GM13977 (cell line): ENCODE data around the gene KRT4.

Experiments used
- DNase-seq: peaks from one replicate; pipeline ENCODE4 v3.0.0; 2012; ENCODE audit warnings: low spot score
- CTCF ChIP-seq: IDR thresholded peaks from 2 replicates; pipeline ENCODE4 v1.5.1; 2012; ENCODE audit warnings: mild to moderate bottlenecking, control low read depth; ENCODE audit not compliant: insufficient read depth; ENCODE audit errors: extremely low read depth, missing control alignments
- in situ Hi-C: fragments of 300-500 bp; cut with MboI; formaldehyde crosslinking; loops from one replicate; pipeline ENCODE4 v1.12.0; 2022; ENCODE audit warnings: low sequenced_read_pairs, low pct_unique_long_range_greater_than_20kb, mixed read lengths, inconsistent platforms; ENCODE audit not compliant: unreplicated experiment

The KRT4 gene

DNA sequence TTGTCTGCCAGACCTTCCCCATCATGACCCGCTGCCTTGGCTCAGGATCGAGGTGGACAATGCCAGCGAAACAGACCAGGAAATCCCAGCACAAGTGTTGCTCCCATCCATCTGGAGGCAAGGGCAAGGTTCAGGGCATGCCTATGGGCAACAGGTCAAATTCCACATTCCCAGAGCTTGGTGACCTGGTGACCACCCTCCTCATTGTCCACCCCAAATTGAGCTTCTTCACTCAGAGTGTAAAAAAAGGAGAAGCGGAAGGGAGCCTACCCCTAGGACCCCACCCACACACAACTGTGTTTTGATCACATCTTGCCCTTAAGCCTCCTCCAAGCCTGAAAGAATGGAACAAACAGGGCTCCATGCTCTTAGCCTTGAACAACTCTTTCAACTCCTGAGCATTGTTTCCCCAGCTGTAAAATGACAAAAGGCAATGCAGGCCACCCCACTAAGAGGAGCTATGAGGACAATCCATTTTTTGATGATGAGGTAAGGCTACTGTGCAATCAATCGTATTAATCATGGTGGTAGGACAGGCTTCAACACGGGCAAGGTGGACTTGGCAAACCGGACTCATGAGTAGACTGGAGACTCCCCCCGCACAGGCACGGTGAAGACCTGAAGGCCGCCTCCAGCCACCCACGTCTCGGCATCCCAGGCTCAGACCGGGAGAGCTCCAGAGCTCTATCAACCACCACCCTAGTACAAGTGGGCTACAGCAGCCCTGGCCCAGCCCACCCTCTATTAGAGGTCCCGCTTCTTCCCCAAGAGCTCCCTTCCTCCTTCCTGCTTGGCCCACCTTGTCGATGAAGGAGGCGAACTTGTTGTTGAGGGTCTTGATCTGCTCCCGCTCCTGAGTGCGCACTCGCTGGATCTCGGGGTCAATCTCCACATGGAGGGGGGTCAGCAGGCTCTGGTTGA lies 19.3 kb upstream of the KRT4 start:
- TF ChIP-seq CTCF = no peak
- DNase-seq = no peak
- in situ Hi-C loops = no loop called here

- TF ChIP-seq CTCF = no peak
These were observed 18.5 kb upstream of the KRT4 start for GRCh38 chr12:52832451-52832850.

DNA sequence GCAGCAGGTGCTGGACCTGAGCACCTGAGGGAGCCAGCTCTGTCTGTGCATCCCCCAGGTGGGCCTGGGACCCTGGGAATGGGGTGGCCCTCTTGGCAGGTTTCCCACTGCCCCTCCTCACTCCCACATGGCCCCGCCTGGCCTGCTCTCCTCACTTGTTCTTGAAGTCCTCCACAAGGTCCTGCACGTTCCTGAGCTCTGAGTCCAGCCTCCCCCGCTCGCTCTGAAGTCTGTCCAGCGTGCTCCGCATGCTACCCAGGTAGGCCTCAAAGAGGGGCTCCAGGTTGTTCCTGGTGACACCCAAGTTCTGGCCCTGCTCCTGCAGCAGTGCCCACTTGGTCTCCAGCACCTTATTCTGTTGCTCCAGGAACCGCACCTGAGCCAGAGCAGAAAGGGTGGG lies 17.3 kb upstream of the KRT4 start:
- no peak for DNase-seq
- no peak for TF ChIP-seq CTCF
- in situ Hi-C loops = no loop called here

More at GRCh38 chr12:52832451-52832850, 18.5 kb upstream of the KRT4 start:
- in situ Hi-C loops = no loop called here
- no peak for DNase-seq

DNA sequence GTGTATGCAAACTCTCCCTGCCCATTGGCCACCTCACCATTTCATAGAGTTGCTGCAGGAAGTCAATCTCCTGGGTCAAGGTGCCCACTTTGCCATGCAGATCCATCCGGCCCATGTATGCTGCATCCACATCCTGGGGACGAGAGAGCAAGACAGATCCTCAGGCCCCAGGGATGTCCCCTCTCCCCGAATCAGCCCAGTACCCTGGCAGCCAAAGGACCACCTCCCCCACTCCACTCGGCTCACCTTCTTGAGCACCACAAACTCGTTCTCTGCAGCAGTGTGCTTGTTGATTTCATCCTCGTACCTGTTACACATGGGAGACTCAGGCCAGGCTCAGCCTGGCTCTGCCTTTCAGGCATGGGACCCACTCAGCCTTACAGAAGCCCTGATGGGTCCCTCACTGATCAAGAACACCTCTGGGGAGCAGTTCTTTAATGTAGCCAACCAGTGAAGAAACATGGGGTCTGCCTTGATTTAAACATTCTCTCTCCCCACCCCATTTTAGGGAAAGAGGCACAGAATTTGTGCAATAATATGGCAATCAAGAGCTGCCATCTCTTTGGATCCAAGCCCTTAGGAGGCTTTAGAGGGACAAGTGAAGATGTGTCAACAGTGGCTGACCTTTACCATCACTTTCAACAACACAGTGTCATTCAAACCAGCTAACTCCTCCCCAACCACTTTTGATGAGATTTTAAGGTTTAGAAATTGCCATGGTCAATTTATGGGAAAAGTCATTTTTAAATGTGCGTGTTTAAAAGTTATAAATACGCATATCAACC lies 16.3 kb upstream of the KRT4 start:
- no peak for DNase-seq
- in situ Hi-C loops = no loop called here
- TF ChIP-seq CTCF = no peak

GRCh38 chr12:52828591-52829021 lies 14.7 kb upstream of the KRT4 start:
- no peak for DNase-seq
- no peak for TF ChIP-seq CTCF
- in situ Hi-C loops = no loop called here

DNA sequence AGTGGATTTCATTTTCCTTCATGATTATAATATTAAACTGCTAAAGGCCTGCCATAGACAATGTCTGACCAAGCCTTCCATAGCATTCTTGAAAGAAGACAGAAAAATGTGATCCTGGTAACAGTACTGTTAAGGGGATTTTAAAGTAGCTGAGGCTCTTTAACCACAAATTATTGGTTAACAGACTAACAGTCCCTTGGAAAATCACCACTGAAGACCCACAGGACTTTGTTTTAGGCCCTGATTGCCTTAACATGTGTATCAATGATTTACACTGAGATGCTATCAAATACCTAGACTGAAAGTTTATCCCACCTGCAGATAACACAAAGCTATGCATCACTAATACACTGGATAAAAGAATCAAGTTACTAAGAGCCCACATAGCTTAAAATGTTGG lies 14.2 kb upstream of the KRT4 start:
- no peak for DNase-seq
- in situ Hi-C loops = no loop called here
- no peak for TF ChIP-seq CTCF
